GM21786 (cell line): ENCODE measurements around the gene SDK1.

ENCODE experiments used
- ATAC-seq: cut with Tn5 transposase; IDR thresholded peaks from one replicate; pipeline ENCODE4 v1.9.1; 2021; ENCODE audit not compliant: unreplicated experiment

SDK1 gene

GRCh38 chr7:4185721-4186512, 884.9 kb downstream of the SDK1 start:
- ATAC-seq = no peak

- no peak for ATAC-seq
Measured at GRCh38 chr7:4186513-4186780, 885.4 kb downstream of the SDK1 start.

GRCh38 chr7:4188651-4189050, 887.6 kb downstream of the SDK1 start:
- no peak for ATAC-seq

- ATAC-seq = no peak
Measured at GRCh38 chr7:4189131-4189570, 888.1 kb downstream of the SDK1 start.

- ATAC-seq = no peak
Measured at GRCh38 chr7:4190010-4190981, 889.2 kb downstream of the SDK1 start.

GRCh38 chr7:4191046-4191445, 890.0 kb downstream of the SDK1 start:
- ATAC-seq = no peak

GRCh38 chr7:4191525-4191924, 890.5 kb downstream of the SDK1 start:
- no peak for ATAC-seq

- ATAC-seq = no peak
Measured at GRCh38 chr7:4195660-4196059, 894.6 kb downstream of the SDK1 start.

- no peak for ATAC-seq
Measured at GRCh38 chr7:4196121-4196819, 895.2 kb downstream of the SDK1 start.

- no peak for ATAC-seq
Measured at GRCh38 chr7:4198301-4198700, 897.2 kb downstream of the SDK1 start.

GRCh38 chr7:4200546-4201094, 899.6 kb downstream of the SDK1 start:
- no peak for ATAC-seq

GRCh38 chr7:4201566-4201965, 900.5 kb downstream of the SDK1 start:
- no peak for ATAC-seq

GRCh38 chr7:4202154-4202736, 901.2 kb downstream of the SDK1 start:
- ATAC-seq = no peak

GRCh38 chr7:4202954-4203353, 901.9 kb downstream of the SDK1 start:
- ATAC-seq = no peak

GRCh38 chr7:4203626-4204512, 902.8 kb downstream of the SDK1 start:
- no peak for ATAC-seq

- ATAC-seq = no peak
Measured at GRCh38 chr7:4204513-4205165, 903.6 kb downstream of the SDK1 start.

- ATAC-seq = no peak
Measured at GRCh38 chr7:4205828-4206227, 904.8 kb downstream of the SDK1 start.

- no peak for ATAC-seq
Measured at GRCh38 chr7:4207011-4207410, 906.0 kb downstream of the SDK1 start.

GRCh38 chr7:4208086-4208485, 907.0 kb downstream of the SDK1 start:
- no peak for ATAC-seq
